Lower lobe of right lung (tissue), 2 donors: Measurements from ENCODE around the gene DTX3. TPM values are rescaled to one million over a fixed set of nuclear protein-coding genes. Genes with fewer than 3 reads are reported as not detected.

Source experiments
- ATAC-seq, 2 donors: fragments of 200-7000 bp; cut with Tn5 transposase; one replicate each; pipeline ENCODE4 v1.9.1; 2020 to 2022; ENCODE audit warnings: mild to moderate bottlenecking in 2 of 2, moderate library complexity in 2 of 2
- DNase-seq: peaks from one replicate; pipeline ENCODE4 v3.0.0-alpha.2; 2020
- H3K27ac ChIP-seq: fragments of 200-600 bp; one replicate; pipeline ENCODE4 v1.8.0; 2022
- H3K27me3 ChIP-seq: fragments of 200-600 bp; one replicate; pipeline ENCODE4 v1.8.0; 2022; ENCODE audit warnings: low read depth
- H3K36me3 ChIP-seq: fragments of 200-600 bp; one replicate; pipeline ENCODE4 v1.8.0; 2022; ENCODE audit warnings: mild to moderate bottlenecking
- H3K4me1 ChIP-seq: fragments of 200-600 bp; one replicate; pipeline ENCODE4 v1.8.0; 2022
- H3K4me3 ChIP-seq: fragments of 200-600 bp; one replicate; pipeline ENCODE4 v1.8.0; 2022; ENCODE audit warnings: mild to moderate bottlenecking
- H3K9me3 ChIP-seq: fragments of 200-600 bp; one replicate; pipeline ENCODE4 v1.8.0; 2022
- CTCF ChIP-seq: fragments of 200-600 bp; IDR thresholded peaks from one replicate; pipeline ENCODE4 v1.8.0; 2022; ENCODE audit warnings: antibody characterized with exemption, mild to moderate bottlenecking
- intact Hi-C: fragments of 100-400 bp; cut with DNase I; formaldehyde crosslinking; loops from one replicate; pipeline ENCODE4 v1.11.0; 2022
- total RNA-seq: library from RNA; stranded (reverse); fragmentation: NEBNext Ultra II Directional; extraction: Animal tissue kit (Norgen Biotek cat#: 25700); gene quantifications from one replicate; pipeline ENCODE4 v1.2.1, GENCODE V29; 2021
- donor health status: DM: no; HTN: yes; CAD: no; lungs with severe emphysema.

The DTX3 gene
- total RNA-seq, 1 donor from 2014 or later, result 21.4 TPM

GRCh38 chr12:57623811-57624390 lies 19.3 kb downstream of the DTX3 start:
- DNase-seq (no peak), ATAC-seq (no peak)
- peaks cover 35% of the 10 kb centered on the region for H3K4me1 ChIP-seq
- no peak overlapping the region for H3K27ac ChIP-seq
- H3K9me3 ChIP-seq, result no peaks in the 10 kb centered on the region
- no peaks in the 10 kb centered on the region for H3K36me3 ChIP-seq
- no peak overlapping the region for H3K4me3 ChIP-seq
- peaks cover 100% of the 10 kb centered on the region for H3K27me3 ChIP-seq
- TF ChIP-seq CTCF, result no peak
- intact Hi-C loops, result no loop called here

- ATAC-seq (no peak), DNase-seq (no peak)
- H3K4me1 ChIP-seq, result peaks cover 33% of the 10 kb centered on the region
- no peaks in the 10 kb centered on the region for H3K9me3 ChIP-seq
- peaks cover 100% of the 10 kb centered on the region for H3K27me3 ChIP-seq
- H3K36me3 ChIP-seq, result no peaks in the 10 kb centered on the region
- H3K4me3 ChIP-seq, result no peak overlapping the region
- H3K27ac ChIP-seq, result no peak overlapping the region
- intact Hi-C loops, result no loop called here
- no peak for TF ChIP-seq CTCF
These were observed 20.0 kb downstream of the DTX3 start for GRCh38 chr12:57624441-57625220.

GRCh38 chr12:57625261-57626032 lies 20.8 kb downstream of the DTX3 start:
- ATAC-seq (no peak), DNase-seq (no peak)
- Histone ChIP-seq H3K36me3 (no peaks in the 10 kb centered on the region), H3K27me3 (peaks cover 98% of the 10 kb centered on the region), H3K4me1 (peaks cover 29% of the 10 kb centered on the region), H3K9me3 (no peaks in the 10 kb centered on the region), H3K4me3 (no peak overlapping the region), H3K27ac (no peak overlapping the region)
- intact Hi-C loops, result no loop called here
- no peak for TF ChIP-seq CTCF

- no peaks in the 10 kb centered on the region for H3K36me3 ChIP-seq
- H3K4me1 ChIP-seq, result peaks cover 20% of the 10 kb centered on the region
- H3K27me3 ChIP-seq, result peaks cover 98% of the 10 kb centered on the region
- no peaks in the 10 kb centered on the region for H3K9me3 ChIP-seq
- DNase-seq (no peak), ATAC-seq (no peak)
- no peak for TF ChIP-seq CTCF
- H3K4me3 ChIP-seq, result no peak overlapping the region
- intact Hi-C loops, result no loop called here
- no peak overlapping the region for H3K27ac ChIP-seq
These were observed 21.7 kb downstream of the DTX3 start for GRCh38 chr12:57626111-57626920.

GRCh38 chr12:57626921-57627445 lies 22.4 kb downstream of the DTX3 start:
- TF ChIP-seq CTCF, result no peak
- Histone ChIP-seq H3K36me3 (no peaks in the 10 kb centered on the region), H3K4me1 (peaks cover 14% of the 10 kb centered on the region), H3K27ac (no peak overlapping the region), H3K9me3 (no peaks in the 10 kb centered on the region), H3K27me3 (peaks cover 98% of the 10 kb centered on the region), H3K4me3 (no peak overlapping the region)
- DNase-seq (no peak), ATAC-seq (no peak)
- intact Hi-C loops, result no loop called here
